Glomerular visceral epithelial cell (primary cell): ENCODE measurements around the gene MAPRE2.

ENCODE experiments used
- DNase-seq: peaks from one replicate; pipeline ENCODE4 v3.0.0-alpha.2; 2016; ENCODE audit errors: extremely low spot score

MAPRE2 gene

DNA sequence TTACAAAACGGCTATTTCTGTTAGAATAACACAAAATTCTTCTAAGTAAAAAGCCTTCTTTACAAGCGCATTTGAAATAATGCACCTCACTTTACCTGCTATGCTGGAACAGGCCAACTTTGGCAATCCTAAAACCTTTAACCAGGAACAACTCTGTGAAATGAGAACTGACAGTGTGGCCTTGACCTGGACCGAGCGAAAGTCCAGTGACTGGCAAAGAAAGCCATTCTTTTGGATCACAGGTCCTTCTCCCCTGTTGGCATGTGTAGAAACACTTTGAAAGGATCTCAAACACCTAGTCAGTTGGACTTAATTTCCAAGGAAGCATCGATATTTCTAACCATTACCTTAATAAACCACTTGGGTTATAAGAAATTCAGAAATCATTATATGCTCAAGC, 21.2 kb downstream of the MAPRE2 start:
- no peak for DNase-seq

DNA sequence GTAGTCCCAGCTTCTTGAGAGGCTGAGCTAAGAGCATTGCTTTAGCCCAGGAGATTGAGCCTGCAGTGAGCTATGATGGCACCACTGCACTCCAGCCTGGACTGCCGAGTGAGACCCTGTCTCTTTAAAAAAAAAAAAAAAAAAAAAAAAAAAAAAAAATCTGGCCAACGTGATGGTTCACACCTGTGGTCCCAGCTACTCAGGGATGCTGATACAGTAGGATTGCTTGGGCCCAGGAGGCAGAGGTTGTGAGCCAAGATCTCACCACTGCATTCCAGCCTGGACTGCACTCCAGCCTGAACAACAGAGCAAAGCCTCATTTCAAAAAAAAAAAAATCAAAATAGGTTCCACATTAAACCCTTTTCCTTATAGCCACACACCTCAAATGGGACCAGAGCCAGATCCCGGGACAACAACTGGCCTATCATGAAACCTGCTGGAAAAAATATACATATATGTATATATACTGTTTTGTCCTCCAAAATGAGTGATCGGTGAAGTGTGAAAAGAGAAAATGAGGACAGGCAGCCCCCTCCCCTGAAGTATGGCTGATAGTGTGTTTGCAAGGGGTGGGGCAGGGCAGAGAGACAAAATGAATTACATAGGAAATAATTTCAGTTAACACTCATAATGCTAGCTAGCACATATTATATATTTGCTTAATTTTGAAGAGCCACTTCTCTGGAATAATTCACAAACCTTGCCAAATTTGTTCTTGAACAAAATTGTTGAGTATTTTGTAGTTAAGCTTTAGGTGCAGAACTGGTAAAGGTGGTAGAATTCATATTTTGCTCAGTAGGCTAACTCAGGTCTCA, 22.9 kb downstream of the MAPRE2 start:
- DNase-seq = no peak

DNA sequence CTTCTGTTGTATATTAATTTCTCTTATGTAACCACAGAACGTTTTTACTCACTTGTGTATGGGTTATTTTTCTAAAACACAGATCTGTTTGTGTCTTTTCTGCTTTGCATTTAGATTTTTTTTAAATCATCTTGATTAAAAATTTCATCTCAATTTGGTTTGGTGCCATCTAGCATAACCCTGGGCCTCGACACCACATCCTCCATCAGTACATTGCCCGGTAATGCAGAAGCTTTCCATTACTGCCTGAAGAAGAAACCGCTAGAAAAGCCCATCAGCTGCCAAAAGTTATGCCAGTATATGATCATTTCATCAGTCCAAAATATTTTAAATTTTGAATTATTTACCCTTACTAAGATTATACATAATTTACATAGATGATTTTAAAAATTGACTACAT, 26.2 kb downstream of the MAPRE2 start:
- DNase-seq = no peak

DNA sequence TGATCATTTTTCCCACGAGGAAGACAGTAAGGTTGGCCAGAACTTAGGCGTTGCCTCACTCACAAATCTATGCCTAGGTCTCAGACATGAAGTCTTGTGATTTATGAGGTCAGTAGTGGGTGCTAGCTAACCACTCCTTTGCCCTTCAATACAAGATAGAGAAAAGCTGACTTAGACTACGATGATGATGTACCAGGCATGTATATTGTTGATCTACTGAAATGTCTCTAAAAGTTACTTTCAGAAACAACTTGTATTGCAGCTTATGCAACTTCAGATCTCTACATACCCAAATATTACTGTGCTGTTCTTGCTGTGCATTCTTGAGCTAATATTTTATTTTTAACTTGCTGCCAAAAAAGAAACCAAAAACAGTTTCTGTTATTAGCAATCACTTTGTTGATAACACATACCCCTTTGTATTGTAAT, 30.6 kb downstream of the MAPRE2 start:
- DNase-seq = no peak

DNA sequence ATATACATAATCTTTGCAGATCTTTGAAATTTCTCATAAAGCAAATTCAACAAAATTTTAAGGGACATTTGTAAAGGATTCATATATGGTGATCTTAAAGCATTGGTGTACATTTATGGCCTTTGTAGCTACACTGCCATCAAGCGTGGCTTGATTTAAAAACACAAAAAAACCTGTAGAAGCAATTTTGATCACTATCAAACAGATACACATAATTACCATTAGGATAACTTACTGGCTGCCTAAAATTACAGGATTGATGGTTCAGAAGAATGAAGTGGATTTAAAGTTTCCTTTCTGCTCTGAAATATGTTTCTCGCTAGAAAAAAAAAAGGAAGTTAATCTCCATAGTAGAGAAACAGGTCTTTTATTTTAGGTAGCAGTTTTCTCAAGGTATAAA, 31.4 kb downstream of the MAPRE2 start:
- no peak for DNase-seq

DNA sequence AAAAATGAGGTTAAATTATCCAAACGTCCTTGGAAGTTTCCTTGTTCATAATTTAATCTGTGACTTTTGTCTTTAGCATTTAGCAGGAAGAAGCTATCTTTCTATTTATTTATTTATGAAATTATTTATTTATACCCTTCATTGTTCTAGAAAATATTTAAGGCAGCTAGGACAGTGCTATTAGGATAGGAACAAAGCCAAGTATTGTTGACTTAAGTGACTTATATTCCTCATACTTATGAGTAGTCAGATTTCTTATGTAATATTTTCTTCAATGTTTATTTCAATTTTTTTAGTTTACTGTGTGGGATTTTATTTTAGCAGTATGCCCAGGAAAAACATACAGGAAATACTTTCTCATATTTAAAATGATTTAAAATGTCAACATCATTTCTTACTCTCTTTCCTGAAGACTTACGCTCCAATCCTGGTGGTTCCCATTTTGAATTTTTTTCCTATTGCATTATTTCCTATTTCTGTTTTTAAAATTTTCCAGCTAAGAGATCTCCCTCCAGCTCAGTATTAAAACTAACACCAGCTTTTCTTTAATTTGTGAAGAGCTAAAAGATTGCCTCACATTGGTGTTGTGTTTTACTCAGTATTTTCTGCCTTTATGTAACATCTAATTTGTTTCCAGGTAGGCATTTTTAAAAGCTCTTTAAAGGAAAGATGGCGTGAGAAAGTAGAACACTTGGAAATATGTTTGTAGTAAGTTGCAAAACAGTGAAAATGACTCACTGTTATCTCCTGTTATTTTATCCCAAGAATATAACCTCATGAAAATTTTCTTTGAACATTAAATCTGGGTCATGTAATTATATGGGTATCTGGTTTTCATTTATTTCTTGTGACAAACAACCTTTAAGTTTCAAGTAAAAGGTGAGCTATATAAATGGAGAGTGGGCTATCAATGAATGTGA, 32.2 kb downstream of the MAPRE2 start:
- no peak for DNase-seq

DNA sequence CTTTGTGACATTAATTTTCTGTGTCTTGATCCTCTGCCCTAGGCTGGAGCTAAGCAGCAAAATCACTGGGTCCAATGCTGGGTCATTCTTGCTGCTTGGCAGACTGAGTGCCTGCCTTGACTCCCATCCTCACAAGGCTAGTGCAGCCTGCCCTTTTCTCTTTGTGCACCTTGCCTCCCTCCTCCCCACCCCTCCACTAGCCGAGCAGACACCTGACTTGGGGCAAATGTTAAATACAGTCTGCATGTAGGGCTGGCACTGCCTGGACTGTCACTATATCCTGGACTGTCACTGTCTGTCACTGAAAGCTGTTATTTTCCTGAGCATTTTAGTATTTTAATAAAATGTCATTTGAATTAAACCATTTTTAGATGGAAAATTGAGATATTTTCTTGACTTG, 33.4 kb downstream of the MAPRE2 start:
- no peak for DNase-seq

DNA sequence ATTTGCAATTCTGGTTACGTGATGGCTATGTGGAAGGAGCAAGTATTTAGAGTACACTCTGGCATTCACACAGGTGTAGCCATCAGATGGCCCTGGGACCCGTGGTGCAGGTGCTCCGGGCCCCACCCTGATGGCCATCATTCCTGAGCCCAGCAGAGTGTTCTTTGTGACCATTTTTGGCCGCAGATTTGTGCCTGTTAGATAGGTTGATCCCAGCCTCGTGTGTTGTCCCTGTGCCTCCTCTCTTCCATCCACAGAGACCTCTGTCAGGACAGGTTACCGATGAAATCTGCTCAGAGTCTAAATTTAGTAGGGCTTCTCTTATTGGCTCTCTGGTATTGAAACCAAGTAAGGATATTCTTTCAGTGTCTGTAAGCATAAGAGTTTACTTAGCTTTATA, 33.9 kb downstream of the MAPRE2 start:
- DNase-seq = no peak

DNA sequence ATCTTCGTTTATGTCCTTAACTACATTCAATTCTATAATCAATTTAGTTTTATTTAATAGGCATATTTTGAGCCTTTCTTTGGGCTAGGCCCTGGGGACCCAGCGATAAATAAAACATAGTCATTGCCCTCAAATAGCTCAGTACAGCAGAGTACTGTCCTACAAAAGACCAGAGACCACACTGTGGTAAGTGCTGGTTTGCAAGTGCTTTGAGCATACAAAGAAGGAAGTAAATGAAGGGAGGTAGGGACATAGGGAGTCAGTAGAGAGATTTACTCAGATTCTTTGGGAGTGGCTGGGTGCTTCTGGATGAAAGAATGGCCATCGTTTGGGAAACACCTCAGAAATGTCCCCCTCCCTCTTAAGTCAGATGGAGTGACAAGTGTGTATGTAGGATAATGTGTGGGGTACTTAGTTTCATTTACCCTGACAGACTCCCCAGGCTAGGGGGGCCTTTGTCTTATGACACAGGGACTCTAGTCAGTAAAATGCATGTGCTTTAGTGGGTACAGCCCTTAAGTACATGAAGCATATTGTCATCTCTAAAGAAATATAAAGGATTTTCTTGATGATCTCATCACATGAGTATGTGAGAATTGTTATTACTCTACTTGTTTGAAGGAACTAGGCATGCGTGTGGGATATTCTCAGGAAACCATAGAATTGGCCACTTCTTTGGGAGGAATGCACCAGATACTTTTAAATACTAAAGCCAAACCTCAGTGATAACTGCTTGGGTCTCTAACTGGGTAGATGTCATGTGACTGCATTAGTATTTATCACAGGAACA, 35.1 kb downstream of the MAPRE2 start:
- peak; percentile 78 for DNase-seq

DNA sequence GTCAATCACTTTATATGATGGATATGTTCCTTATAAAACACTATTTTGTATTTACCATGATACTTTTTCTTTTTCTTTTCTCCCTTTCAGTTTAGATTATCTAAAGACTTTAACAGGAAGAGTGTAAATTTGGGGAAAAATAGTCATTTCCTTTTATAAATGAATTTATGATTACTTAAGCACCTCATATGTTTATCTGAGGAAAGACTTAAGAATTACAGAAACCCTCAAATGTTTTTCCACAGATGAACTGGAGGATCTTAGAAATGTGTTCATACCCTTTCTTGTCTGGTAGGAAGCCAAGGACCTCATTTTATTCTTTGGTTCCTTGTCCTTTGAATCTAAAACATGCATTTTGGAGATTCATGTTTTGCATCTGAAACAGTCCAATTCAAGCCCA, 36.7 kb downstream of the MAPRE2 start:
- DNase-seq = no peak

DNA sequence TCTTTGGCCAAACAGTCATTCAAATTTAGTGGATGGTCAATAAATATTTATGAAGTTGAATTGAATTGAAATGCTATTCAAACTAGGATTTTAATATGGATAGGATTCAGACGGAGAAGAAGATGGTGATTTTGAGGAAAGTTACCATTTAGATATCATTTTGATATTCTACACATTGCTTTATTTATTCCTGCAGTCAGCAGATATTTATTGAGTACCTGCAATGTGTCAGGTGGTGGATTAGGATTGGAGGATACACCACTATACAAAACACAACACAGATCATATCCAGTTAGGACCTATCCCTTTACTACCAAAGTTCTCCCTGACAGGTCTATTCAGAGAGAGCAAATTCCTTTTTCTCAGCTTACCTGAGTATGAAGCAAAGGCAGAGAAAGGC, 38.8 kb downstream of the MAPRE2 start:
- no peak for DNase-seq

DNA sequence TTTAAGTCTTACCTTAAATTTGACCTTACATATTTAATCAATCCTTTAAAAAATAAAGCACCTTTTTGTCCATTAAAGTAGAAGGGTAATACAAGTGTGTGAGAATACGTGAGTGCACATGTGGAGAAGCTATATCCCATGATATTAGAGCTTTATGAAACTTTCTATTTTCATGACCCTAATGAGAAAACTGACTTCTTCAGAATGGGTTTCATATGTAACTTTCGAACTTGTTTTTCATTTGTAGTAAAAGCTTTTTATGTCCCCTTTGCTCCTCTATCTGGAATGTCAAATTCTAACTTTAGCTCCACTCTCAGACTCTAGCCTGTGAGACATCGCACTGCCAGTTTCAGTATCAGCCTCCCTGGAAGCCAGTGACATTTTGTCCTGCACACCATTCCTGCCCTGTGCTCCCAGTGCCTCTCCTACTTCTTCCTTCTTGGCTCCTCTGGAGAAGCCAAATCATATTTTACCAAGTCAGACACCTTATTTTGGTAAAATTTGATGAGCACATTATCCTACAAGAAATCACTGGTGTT, 42.0 kb downstream of the MAPRE2 start:
- no peak for DNase-seq

DNA sequence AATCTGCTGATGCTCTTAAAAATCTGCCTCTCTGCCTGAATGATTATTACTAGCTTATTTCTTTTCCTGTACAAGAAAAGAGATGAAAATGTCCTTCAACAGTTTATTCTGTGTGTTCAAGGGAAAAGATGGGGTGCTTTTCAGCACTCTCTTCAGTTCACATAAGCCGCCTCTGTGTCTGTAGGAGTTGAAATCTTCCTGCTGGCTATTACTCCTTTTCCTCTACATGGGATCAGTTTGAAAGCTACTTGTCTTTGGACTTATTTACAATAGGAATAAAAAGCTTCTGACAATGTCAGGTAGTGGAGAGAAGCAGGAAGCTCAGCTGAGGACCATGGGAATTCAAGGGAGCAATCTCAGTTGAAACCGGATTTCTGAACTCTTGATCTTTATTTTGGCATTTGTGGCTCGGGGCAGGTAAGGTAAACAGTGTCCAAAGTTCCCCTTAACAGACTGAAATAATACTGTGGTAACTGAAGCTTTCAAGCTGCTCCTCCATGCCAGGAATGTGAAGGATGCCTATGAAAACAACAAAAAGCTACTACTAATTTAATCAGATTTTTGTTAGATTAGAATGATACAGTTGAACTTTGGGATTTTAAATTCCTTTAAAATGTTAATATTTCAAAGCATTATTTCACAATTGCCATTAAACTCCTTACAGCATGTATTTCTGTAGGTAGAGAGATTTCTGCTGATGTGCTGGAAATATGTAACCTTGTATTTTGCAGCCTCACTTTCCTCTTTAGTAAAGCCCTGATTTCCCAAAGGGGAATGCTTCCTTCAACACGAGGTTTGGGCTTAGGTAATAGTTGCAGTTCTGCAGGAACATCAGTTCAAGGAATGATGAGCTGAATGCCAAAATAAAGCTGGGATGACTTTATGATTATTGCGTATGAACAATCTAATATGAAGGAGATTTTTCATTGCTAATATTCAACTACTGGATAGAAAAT, 43.6 kb downstream of the MAPRE2 start:
- no peak for DNase-seq

DNA sequence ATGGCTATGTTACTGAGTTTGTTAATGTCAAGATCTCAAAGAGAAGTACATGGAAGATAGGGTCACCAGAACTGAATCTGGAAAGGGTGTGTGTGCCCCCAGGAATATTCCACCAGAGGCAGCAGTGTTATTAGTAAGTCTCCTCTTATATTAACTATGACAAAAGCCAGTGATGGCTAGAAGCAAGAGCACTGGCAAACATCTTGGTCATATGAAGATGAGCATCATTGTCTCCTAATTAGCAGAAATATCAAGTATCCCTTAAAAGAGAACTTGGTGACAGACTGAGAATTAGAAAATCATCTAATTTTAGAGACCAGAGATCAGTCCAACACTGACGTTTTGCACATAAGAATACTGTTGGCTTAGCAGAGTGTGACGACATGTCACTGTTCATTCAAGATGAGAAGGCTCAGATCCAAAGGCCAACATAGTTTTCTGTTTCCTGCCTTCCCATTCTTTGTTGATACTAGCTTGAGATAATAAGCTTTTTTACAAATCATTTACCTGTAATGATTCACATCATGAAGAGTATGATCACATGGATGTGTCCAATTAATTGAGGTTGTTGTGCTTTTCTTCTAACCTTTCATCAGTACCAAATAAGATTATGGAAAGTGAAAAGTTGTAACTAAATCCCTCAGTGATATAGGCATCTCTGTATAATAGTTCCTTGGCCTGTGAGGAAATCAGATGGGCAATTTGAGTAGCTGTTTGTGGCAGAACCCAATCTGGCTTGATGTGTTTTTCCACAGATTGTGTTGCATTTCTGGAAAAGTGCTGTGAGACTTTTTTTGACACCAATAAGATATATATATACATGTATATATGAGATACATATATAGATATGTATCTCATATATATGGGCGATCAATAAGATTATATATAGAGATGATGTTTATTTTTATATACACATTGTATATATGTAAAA, 44.5 kb downstream of the MAPRE2 start:
- no peak for DNase-seq

DNA sequence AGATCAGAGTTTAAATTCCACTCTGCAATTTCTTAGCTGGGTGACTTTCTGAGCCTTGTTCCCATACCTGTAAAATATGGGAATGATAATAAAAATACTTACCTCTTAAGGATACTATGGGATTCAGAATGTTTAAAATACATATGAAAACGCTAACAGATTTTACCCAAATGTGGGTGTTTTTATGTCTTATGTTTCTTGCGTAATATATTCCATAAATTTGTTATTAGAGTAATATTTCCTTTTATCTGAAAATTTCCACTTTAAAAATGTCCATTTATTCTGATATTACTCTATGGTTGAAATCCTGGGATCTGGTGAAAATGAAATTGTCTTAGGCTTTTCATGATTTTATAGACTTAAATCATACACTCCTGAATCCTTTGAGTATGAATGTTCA, 45.5 kb downstream of the MAPRE2 start:
- no peak for DNase-seq

DNA sequence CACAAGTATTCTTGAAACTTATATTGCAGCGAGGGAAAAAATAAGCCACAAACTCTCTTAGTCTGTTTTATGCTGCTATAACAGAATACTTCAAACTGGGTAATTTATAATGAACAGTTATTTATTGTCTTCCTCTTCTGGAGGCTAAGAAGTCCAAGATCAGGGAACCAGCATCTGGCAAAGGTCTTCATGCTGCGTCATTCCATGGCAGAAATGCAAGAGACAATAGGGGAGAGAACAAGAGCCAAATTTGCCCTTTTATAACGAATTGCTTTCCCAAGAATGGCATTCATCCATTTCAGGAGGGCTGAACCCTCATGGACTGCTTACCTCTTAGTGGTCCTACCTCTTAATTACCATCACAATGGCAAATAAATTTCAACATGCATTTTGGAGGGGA, 46.5 kb downstream of the MAPRE2 start:
- no peak for DNase-seq

DNA sequence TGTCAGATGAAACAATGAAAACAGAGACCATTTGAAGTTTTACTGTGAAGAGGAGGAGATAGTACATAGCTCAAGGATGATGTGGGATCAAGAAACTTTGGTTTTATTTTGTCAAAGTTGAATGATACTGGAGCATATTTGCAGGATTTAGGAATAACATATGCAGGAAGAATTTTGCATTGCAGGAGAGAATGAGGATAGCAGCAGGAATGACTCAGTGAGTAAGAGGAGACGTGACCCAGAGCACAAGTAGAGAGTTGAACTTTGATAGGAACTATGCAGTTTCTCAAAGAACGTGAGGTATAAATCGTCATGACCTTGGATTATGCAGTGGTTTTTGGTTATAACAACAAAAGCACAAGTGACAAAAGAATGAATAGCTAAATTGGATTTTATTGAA, 47.7 kb downstream of the MAPRE2 start:
- no peak for DNase-seq

DNA sequence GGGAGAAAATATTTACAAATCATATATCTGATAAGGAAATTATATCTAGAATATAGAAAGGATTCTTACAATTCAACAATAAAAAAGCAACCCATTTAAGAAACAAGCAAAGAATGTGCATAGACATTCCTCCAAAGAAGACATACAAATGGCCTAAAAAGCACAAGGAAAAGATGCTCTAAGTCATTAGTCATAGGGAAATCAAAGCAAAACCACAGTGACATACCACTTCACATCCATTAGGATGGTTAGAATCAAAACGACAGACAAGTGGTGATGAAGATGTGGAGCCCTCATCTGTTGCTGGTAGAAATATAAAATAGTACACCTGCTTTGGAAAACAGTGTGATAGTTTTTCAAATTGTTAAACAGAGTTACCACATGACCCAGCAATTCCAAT, 48.2 kb downstream of the MAPRE2 start:
- peak; percentile 4 for DNase-seq

DNA sequence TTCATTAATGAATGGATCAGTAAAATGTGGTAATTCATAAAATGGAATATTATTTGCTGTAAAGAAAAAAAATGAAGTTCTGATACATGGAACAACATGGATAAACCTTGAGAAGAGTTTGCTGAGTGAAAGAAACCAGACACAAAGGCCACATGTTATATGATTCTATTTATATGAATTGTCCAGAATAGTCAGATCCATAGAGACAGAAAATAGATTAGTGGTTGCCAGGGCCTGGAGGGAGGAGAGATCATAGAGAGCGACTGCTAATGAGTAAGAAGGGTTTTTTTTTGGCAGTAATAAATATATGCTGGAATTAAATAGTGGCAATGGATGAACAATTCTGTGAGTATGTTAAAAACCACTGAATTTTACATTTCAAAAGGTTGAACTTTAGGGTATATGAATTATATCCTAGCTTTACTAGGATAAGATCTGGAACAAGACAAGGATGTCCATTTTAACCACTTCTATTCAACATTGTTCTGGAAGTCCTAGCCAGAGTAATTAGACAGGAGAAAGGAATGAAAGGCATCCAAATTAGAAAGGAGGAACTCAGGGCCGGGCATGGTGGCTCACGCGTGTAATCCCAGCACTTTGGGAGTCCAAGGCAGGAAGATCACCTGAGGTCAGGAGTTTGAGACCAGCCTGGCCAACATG, 48.8 kb downstream of the MAPRE2 start:
- no peak for DNase-seq
